SK-N-MC (cell line): ENCODE measurements around the gene NRAS.
A peak's percentile ranks its signal among the peaks of the same experiment; 100 is the strongest.

Source experiments
- DNase-seq: peaks from one replicate; pipeline ENCODE4 v3.0.0-alpha.2; 2011; ENCODE audit warnings: low read depth, low spot score
- H3K27ac ChIP-seq: fragments of 200-600 bp; sonication (generic); 2 replicates; pipeline ENCODE4 v1.5.1; 2016; ENCODE audit warnings: mixed run types
- H3K36me3 ChIP-seq: fragments of 200-600 bp; sonication (generic); 2 replicates; pipeline ENCODE4 v1.6.1; 2017; ENCODE audit warnings: antibody characterized with exemption, low read length, mixed read lengths; ENCODE audit not compliant: insufficient read depth
- H3K4me3 ChIP-seq: fragments of 200-600 bp; sonication (generic); 2 replicates; pipeline ENCODE4 v1.5.1; 2016
- H3K9ac ChIP-seq: fragments of 200-600 bp; sonication (generic); 2 replicates; pipeline ENCODE4 v1.8.0; 2017; ENCODE audit warnings: mixed run types, mixed read lengths; ENCODE audit not compliant: insufficient read length
- H3K9me3 ChIP-seq: fragments of 200-600 bp; sonication (generic); 2 replicates; pipeline ENCODE4 v1.6.1; 2017; ENCODE audit warnings: low read depth, mild to moderate bottlenecking, antibody characterized with exemption, low read length, moderate library complexity, mixed read lengths
- EZH2 ChIP-seq: fragments of 200-600 bp; sonication (generic); IDR thresholded peaks from one replicate; pipeline ENCODE4 v1.6.1; 2017; ENCODE audit warnings: antibody characterized with exemption
- FOXP2 ChIP-seq: optimal IDR thresholded peaks from 2 replicates; pipeline ENCODE3; 2011; ENCODE audit warnings: mild to moderate bottlenecking, moderate library complexity; ENCODE audit not compliant: insufficient read depth; ENCODE audit errors: extremely low read length, control extremely low read depth
- POLR2AphosphoS5 ChIP-seq: IDR thresholded peaks from 2 replicates; pipeline ENCODE4 v1.6.1; 2012; ENCODE audit warnings: mild to moderate bottlenecking, low read depth, low read length, borderline replicate concordance

Gene NRAS

DNA sequence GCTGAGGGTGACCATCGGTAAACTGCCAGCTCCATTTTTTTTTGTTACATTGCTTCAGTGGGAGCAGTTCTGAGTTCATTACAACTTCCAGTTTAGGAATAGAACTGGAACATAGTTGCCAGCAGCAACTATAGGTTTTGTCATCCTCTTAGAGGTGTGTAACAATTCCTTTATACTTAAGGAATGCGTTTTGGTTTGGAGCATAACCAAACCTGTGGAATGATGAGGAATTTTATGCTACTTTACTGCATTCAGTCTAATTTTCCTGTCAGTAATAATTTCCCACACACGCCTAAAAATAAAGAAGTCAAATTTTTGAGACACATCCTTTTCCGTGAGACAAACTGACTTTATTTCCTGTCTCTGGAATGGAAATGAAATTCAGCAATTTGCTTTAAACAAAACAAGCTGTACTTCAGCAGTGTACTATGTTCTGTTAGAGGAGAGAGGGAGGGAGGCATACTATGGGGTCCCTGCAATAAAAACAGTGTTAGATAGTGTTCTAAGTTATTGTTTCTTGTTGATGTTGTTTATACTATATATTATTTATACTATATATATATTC is 16.5 kb downstream of the NRAS start:
- H3K36me3 ChIP-seq: 0 out of 2 replicates have a peak, but pooled peaks cover 7% of the 10 kb centered on the region
- TF ChIP-seq POLR2AphosphoS5: 0 out of 2 replicates have a peak, but pooled peaks have one; percentile 20
- TF ChIP-seq FOXP2: no peak
- H3K9me3 ChIP-seq: no peaks in the 10 kb centered on the region
- H3K9ac ChIP-seq: peak overlapping the region; percentile 24
- DNase-seq: no peak
- peak overlapping the region; percentile 77 for H3K27ac ChIP-seq
- peak overlapping the region; percentile 56; the same call in 1 of the 2 replicates for H3K4me3 ChIP-seq

DNA sequence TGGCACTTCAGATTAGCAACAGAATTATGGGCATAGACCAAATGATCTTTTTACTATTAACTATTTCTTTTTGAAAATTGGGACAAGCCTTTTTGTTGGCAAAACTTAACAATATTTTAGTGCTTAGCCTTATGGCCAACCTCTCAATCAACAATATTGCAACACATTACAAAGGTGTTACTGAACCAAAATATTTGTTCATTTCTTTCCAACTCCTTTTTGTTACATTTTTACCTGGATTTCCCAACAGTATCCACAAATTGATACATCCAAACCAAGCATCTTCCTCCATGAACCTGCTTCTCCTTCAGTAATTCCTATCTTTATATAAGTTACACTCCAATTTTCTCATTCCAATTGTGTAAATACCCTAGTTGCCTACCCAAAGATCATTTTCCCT is 19.8 kb downstream of the NRAS start:
- Histone ChIP-seq H3K9ac (no peak overlapping the region), H3K36me3 (no peaks in the 10 kb centered on the region), H3K27ac (no peak overlapping the region), H3K9me3 (no peaks in the 10 kb centered on the region), H3K4me3 (no peak overlapping the region)
- no peak for TF ChIP-seq POLR2AphosphoS5
- no peak for TF ChIP-seq EZH2
- TF ChIP-seq FOXP2: no peak
- DNase-seq: no peak

DNA sequence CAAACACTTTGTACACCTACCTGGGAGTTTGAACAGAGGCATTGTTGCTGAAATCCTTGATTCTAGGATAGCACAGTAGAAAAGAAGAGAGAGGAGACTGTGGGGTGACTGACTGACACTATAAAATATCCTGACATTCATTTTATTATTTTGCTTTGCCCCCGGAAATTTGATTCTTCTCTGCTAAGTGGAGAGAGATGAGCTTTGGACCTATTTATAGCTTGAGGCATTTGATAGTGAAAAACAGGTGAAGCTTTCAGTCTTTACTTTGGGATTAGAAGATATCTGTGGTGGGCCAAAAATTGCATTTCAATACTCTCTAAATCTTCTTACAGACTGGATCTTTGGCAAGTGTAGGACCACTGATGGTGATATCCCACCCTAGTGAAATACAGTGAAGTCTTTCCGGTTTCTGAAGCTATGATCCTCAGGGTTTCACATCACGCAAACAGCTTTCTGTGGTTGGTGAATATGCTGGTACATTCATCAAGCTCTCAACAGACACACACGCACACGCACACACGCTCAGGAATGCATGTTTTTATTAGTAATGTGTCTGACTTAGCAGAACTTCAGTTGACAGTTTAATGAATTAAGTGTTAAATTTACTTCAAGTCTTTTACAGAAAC is 21.0 kb downstream of the NRAS start, which contains the start of gene AMPD1:
TSS of gene AMPD1 (minus strand) at position 117 of the 629 bp plus-strand sequence. CDS start at position 42, 75 bp downstream.
- H3K4me3 ChIP-seq: peak within 1 kb of the TSS; percentile 31; the same call in 1 of the 2 replicates
- TF ChIP-seq FOXP2 (no peak), POLR2AphosphoS5 (no peak), EZH2 (no peak)
- H3K27ac ChIP-seq: peak within 1 kb of the TSS; percentile 63
- no peaks in the 10 kb centered on the region for H3K36me3 ChIP-seq
- H3K9me3 ChIP-seq: no peaks in the 10 kb centered on the region
- H3K9ac ChIP-seq: no peak within 1 kb of the TSS
- DNase-seq: no peak

DNA sequence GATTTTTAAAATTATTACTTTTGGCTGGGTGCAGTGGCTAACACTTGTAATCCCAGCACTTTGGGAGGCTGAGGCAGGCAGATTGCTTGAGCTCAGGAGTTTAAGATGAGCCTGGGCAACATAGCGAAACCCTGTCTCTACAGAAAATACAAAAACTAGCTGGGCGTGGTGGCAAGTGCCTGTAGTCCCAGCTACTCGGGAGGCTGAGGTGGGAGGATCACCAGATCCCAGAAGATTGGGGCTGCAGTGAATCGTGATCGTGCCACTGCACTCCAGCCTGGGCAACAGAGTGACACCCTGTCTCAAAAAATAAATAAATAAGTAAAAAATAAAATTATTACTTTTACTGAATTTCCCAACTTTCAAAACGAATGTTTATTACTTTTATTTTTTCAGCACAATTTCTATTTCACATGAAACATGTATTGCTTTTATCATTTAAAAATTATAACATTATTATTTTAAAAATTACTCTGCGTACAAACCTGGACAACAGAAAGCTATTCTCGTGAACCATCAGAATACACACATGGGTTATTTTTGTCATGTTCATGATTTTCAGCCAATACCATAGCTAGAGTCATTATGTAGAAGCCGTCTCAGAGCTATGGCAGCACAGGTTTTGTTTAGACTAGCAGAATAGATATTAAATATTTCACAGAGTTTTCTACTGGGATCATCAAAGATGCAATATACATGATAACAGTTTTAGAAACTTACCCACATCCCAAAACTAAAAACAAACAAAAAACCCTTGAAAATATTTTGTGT is 21.8 kb downstream of the NRAS start:
- no peaks in the 10 kb centered on the region for H3K36me3 ChIP-seq
- H3K27ac ChIP-seq: peak overlapping the region; percentile 63
- H3K9ac ChIP-seq: no peak overlapping the region
- no peak for DNase-seq
- H3K4me3 ChIP-seq: no peak overlapping the region
- TF ChIP-seq FOXP2 (no peak), EZH2 (no peak), POLR2AphosphoS5 (no peak)
- H3K9me3 ChIP-seq: no peaks in the 10 kb centered on the region

DNA sequence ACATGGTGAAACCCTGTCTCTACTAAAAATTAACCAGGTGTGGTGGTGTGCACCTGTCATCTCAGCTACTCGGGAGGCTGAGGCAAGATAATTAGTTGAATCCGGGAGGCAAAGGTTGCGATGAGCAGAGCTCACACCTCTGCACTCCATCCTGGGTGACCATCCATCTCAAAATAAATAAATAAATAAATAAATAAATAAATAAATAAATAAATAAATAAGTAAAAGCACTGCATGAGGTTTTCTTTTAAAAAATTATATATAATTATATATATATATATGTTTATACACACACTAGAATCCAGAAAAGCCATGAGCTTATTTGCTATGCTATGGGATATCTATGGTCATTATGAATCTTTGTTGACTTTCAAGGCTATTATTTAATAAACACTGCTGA is 23.6 kb downstream of the NRAS start:
- no peak for DNase-seq
- Histone ChIP-seq H3K27ac (no peak overlapping the region), H3K4me3 (no peak overlapping the region), H3K9me3 (no peaks in the 10 kb centered on the region), H3K9ac (no peak overlapping the region), H3K36me3 (no peaks in the 10 kb centered on the region)
- TF ChIP-seq EZH2 (no peak), FOXP2 (no peak), POLR2AphosphoS5 (no peak)

DNA sequence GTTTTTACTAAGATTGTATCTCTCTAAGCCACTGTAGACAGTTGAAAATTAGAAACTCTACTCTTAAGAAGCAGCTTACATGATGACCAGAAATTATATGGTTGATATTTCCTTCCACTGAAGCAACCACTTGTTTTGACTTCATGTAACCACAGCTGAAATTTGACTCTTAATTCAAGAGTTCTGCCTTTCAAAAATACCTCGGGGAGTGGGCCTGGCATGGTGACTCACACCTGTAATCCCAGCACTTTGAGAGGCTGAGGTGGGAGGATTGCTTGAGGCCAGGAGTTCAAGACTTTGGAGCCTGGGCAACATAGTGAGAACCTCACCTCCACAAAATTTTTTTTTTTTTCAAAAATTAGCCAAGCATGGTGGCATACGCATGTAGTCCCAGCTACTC is 25.5 kb downstream of the NRAS start:
- H3K4me3 ChIP-seq: no peak overlapping the region
- no peaks in the 10 kb centered on the region for H3K36me3 ChIP-seq
- H3K27ac ChIP-seq: no peak overlapping the region
- no peak overlapping the region for H3K9ac ChIP-seq
- TF ChIP-seq POLR2AphosphoS5: no peak
- no peak for TF ChIP-seq FOXP2
- TF ChIP-seq EZH2: no peak
- DNase-seq: no peak
- no peaks in the 10 kb centered on the region for H3K9me3 ChIP-seq

DNA sequence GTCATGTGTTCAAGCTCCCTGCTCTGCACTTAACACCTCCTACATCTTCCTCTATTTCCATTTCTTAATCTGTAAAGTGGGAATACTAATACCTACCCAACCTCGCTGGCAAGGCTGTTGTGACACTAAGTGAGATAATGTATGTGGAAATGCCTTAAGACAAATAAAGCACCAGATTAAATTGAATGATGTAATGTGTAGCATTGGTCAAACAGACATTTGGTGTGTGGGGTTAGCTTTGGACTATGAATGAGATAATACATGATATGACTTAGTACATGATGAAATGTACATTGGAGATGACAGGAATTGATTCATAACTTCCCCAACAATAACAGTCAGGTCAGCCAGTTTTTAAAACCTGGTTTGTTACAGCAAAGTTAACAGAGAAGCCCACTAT is 26.4 kb downstream of the NRAS start:
- TF ChIP-seq POLR2AphosphoS5 (no peak), EZH2 (no peak), FOXP2 (no peak)
- Histone ChIP-seq H3K4me3 (no peak overlapping the region), H3K27ac (no peak overlapping the region), H3K9me3 (no peaks in the 10 kb centered on the region), H3K9ac (no peak overlapping the region), H3K36me3 (no peaks in the 10 kb centered on the region)
- DNase-seq: no peak

DNA sequence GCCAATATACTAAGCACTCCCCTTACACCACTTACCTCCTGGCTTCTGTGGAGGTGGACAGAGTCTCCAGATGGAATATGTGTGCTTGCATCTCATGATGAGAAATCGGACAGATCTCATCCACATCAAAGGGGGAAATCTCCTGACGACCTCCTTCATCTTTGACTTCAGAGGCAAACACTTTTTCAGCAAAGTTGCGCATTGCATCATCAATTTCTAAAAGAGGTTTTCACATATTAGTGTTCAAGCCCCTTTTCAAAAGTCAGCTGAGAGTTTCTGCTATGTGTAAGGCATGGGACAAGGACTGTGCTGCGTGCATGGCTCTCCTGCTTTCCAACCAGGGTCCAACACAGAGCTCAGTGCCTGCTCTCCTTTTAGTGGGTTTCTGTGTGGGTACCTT is 28.0 kb downstream of the NRAS start:
- TF ChIP-seq POLR2AphosphoS5: no peak
- TF ChIP-seq FOXP2: no peak
- TF ChIP-seq EZH2: no peak
- H3K9ac ChIP-seq: no peak overlapping the region
- H3K4me3 ChIP-seq: no peak overlapping the region
- H3K27ac ChIP-seq: no peak overlapping the region
- DNase-seq: no peak
- no peaks in the 10 kb centered on the region for H3K9me3 ChIP-seq
- no peaks in the 10 kb centered on the region for H3K36me3 ChIP-seq
